H1 (cell line): ENCODE measurements around the gene POPDC2.

ENCODE experiments used
- ATF2 ChIP-seq: IDR thresholded peaks from 2 replicates; pipeline ENCODE4 v1.6.1; 2012; ENCODE audit warnings: low read length, inconsistent platforms
- CTCF ChIP-seq, 3 experiments: IDR thresholded peaks; 1 replicate in 2 of 3; 2 replicates in 1 of 3; pipeline versions ENCODE4 v1.5.1 to v1.6.1; 2011; ENCODE audit warnings: low read length in 3 of 3, mild to moderate bottlenecking in 3 of 3, inconsistent platforms in 2 of 3, low read depth in 1 of 3, moderate library complexity in 1 of 3; ENCODE audit not compliant: insufficient read depth in 1 of 3; ENCODE audit errors: control extremely low read depth in 1 of 3
- HDAC2 ChIP-seq, 2 experiments: fragments of 300-600 bp in 1 of 2; sonication (generic) in 1 of 2; IDR thresholded peaks; 2 replicates each; pipeline ENCODE4 v1.6.1; 2011 to 2012; ENCODE audit warnings: low read depth in 2 of 2, low read length in 2 of 2, mild to moderate bottlenecking in 2 of 2, moderate library complexity in 2 of 2, borderline replicate concordance in 1 of 2, inconsistent platforms in 1 of 2
- MAX ChIP-seq: IDR thresholded peaks from 2 replicates; pipeline ENCODE4 v1.6.1; 2012; ENCODE audit warnings: inconsistent platforms
- POLR2A ChIP-seq, 2 experiments: IDR thresholded peaks; 1 replicate in 1 of 2; 2 replicates in 1 of 2; pipeline ENCODE4 v1.6.1; 2011; ENCODE audit warnings: low read depth in 2 of 2, low read length in 2 of 2, mild to moderate bottlenecking in 2 of 2; ENCODE audit errors: control extremely low read depth in 1 of 2
- RAD21 ChIP-seq, 2 experiments: IDR thresholded peaks in 1 of 2; conservative IDR thresholded peaks in 1 of 2; 2 replicates each; pipeline ENCODE4 v1.6.1; 2011; ENCODE audit warnings: low read depth in 2 of 2, low read length in 2 of 2, improper control_type of control experiment in 1 of 2, inconsistent platforms in 1 of 2, mild to moderate bottlenecking in 1 of 2, moderate library complexity in 1 of 2

GRCh38 chr3:119652306-119653033 is 7.9 kb downstream of the POPDC2 start:
- TF ChIP-seq ATF2: no peak
- TF ChIP-seq CTCF (IDR thresholded peaks at IDR 0.05; ENCODE audit: control extremely low read depth in 1 of 3, insufficient read depth in 1 of 3, low read depth in 1 of 3, low read length in 3 of 3): no peak
- TF ChIP-seq RAD21 (IDR thresholded peaks at IDR 0.05 in 1 of 2, conservative IDR thresholded peaks at IDR 0.05 in 1 of 2; ENCODE audit: low read depth in 2 of 2, low read length in 2 of 2): no peak
- TF ChIP-seq HDAC2 (IDR thresholded peaks at IDR 0.05; ENCODE audit: borderline replicate concordance in 1 of 2, low read depth in 2 of 2, low read length in 2 of 2): no peak
- no peak for TF ChIP-seq POLR2A (IDR thresholded peaks at IDR 0.05; ENCODE audit: control extremely low read depth in 1 of 2, low read depth in 2 of 2, low read length in 2 of 2)
- no peak for TF ChIP-seq MAX
